Neural progenitor cell (in vitro differentiated cells): ENCODE data around the gene ATP8A1. TPM values are rescaled to one million over a fixed set of nuclear protein-coding genes. Genes with fewer than 3 reads are reported as not detected.

Source experiments
- DNase-seq: peaks from one replicate; pipeline ENCODE4 v3.0.0-alpha.2; 2016; ENCODE audit warnings: low spot score
- H2AFZ ChIP-seq: fragments of 200-600 bp; sonication (generic); replicated peaks from 2 replicates; pipeline ENCODE4 v1.6.1; 2016; ENCODE audit warnings: antibody characterized with exemption
- H3F3A ChIP-seq: fragments of 200-600 bp; sonication (generic); 2 replicates; pipeline ENCODE4 v1.6.1; 2016; ENCODE audit warnings: antibody characterized with exemption, low read depth
- H3K27ac ChIP-seq: fragments of 200-600 bp; sonication (generic); 2 replicates; pipeline ENCODE4 v1.5.1; 2016; ENCODE audit warnings: mild to moderate bottlenecking
- H3K27me3 ChIP-seq: fragments of 200-600 bp; sonication (generic); 2 replicates; pipeline ENCODE4 v1.6.1; 2016; ENCODE audit warnings: mild to moderate bottlenecking, moderate library complexity
- H3K36me3 ChIP-seq: fragments of 200-600 bp; sonication (generic); 2 replicates; pipeline ENCODE4 v1.5.1; 2016
- H3K4me1 ChIP-seq: fragments of 200-600 bp; sonication (generic); 2 replicates; pipeline ENCODE4 v1.6.1; 2016; ENCODE audit warnings: mixed run types
- H3K4me2 ChIP-seq: fragments of 200-600 bp; sonication (generic); 2 replicates; pipeline ENCODE4 v1.6.1; 2016
- H3K4me3 ChIP-seq: fragments of 200-600 bp; sonication (generic); 2 replicates; pipeline ENCODE4 v1.5.1; 2016
- H3K79me2 ChIP-seq: fragments of 200-600 bp; sonication (generic); 2 replicates; pipeline ENCODE4 v1.6.1; 2016; ENCODE audit warnings: low read depth
- H3K9ac ChIP-seq: fragments of 200-600 bp; sonication (generic); 2 replicates; pipeline ENCODE4 v1.6.1; 2016
- H3K9me3 ChIP-seq: fragments of 200-600 bp; sonication (generic); 2 replicates; pipeline ENCODE4 v1.5.1; 2016; ENCODE audit warnings: low read depth
- H4K20me1 ChIP-seq: fragments of 200-600 bp; sonication (generic); 2 replicates; pipeline ENCODE4 v1.6.1; 2016; ENCODE audit warnings: low read depth
- H3K27ac Mint-ChIP-seq: 3 replicates; pipeline ENCODE4 v1.8.0; 2021; ENCODE audit warnings: mixed read lengths
- H3K27me3 Mint-ChIP-seq: 2 replicates; pipeline ENCODE4 v1.8.0; 2022; ENCODE audit warnings: low read depth, mild to moderate bottlenecking, inconsistent platforms, moderate library complexity, mixed read lengths; ENCODE audit not compliant: insufficient read depth
- H3K36me3 Mint-ChIP-seq: 3 replicates; pipeline ENCODE4 v1.8.0; 2021; ENCODE audit warnings: mixed read lengths
- H3K4me1 Mint-ChIP-seq: 3 replicates; pipeline ENCODE4 v1.8.0; 2021; ENCODE audit warnings: mixed read lengths
- H3K4me3 Mint-ChIP-seq: 3 replicates; pipeline ENCODE4 v1.8.0; 2021; ENCODE audit warnings: mild to moderate bottlenecking, moderate library complexity, mixed read lengths
- H3K9me3 Mint-ChIP-seq: 3 replicates; pipeline ENCODE4 v1.8.0; 2020; ENCODE audit warnings: mixed read lengths
- EZH2 ChIP-seq: fragments of 200-600 bp; sonication (generic); IDR thresholded peaks from 2 replicates; pipeline ENCODE4 v1.6.1; 2017; ENCODE audit warnings: antibody characterized with exemption, mild to moderate bottlenecking, moderate library complexity
- EZH2phosphoT487 ChIP-seq: fragments of 200-600 bp; sonication (generic); IDR thresholded peaks from 2 replicates; pipeline ENCODE4 v1.6.1; 2017; ENCODE audit warnings: antibody characterized with exemption
- total RNA-seq: library from RNA; depleted of rRNA; stranded (reverse); fragments of >200 nt; gene quantifications from 2 replicates; pipeline ENCODE4 v1.2.3, GENCODE V29; 2015; ENCODE audit warnings: low replicate concordance
- TF ChIP-seq, protein P1 (sequence below): fragments of 200-600 bp; sonication (generic); IDR thresholded peaks from 2 replicates; pipeline ENCODE4 v1.5.1; 2017; ENCODE audit warnings: antibody characterized with exemption, mild to moderate bottlenecking

ATP8A1 gene
- total RNA-seq, 1 donor from 2014 or later = 46.1 TPM

DNA sequence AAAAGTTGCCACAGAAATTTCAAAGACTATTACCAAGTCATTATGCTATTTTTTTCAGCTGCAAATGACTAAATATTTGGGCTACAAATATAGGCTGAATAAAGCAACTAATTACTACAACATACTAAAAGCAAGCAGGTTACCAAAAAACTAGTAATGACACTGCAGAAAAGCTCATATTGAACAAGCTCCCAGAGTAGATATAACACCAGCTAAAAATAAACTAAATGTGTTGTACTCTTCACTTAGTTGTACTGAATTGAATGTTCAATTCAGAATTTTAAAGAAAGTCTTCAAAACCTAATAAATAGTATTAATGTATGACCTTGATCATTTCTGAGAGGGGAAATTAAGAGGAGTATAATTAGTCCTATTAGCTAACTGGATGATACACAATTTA is 12.0 kb downstream of the ATP8A1 start:
- no peaks in the 10 kb centered on the region for H3K27me3 Mint-ChIP-seq
- H3K4me1 Mint-ChIP-seq = peaks cover 1% of the 10 kb centered on the region
- H3K9me3 ChIP-seq = no peaks in the 10 kb centered on the region
- H3K9me3 Mint-ChIP-seq = no peaks in the 10 kb centered on the region
- H4K20me1 ChIP-seq = no peaks in the 10 kb centered on the region
- H3K36me3 Mint-ChIP-seq = no peaks in the 10 kb centered on the region
- H3F3A ChIP-seq = no peaks in the 10 kb centered on the region
- H3K4me1 ChIP-seq = peaks cover 24% of the 10 kb centered on the region
- no peak overlapping the region for H3K4me2 ChIP-seq
- DNase-seq = no peak
- H3K36me3 ChIP-seq = no peaks in the 10 kb centered on the region
- H2AFZ ChIP-seq = no peak overlapping the region
- H3K4me3 Mint-ChIP-seq = no peak overlapping the region
- H3K4me3 ChIP-seq = no peak overlapping the region
- H3K9ac ChIP-seq = no peak overlapping the region
- H3K27ac ChIP-seq = no peak overlapping the region
- H3K27me3 ChIP-seq = no peaks in the 10 kb centered on the region
- H3K79me2 ChIP-seq = peaks cover 52% of the 10 kb centered on the region
- TF ChIP-seq, protein P1, sequence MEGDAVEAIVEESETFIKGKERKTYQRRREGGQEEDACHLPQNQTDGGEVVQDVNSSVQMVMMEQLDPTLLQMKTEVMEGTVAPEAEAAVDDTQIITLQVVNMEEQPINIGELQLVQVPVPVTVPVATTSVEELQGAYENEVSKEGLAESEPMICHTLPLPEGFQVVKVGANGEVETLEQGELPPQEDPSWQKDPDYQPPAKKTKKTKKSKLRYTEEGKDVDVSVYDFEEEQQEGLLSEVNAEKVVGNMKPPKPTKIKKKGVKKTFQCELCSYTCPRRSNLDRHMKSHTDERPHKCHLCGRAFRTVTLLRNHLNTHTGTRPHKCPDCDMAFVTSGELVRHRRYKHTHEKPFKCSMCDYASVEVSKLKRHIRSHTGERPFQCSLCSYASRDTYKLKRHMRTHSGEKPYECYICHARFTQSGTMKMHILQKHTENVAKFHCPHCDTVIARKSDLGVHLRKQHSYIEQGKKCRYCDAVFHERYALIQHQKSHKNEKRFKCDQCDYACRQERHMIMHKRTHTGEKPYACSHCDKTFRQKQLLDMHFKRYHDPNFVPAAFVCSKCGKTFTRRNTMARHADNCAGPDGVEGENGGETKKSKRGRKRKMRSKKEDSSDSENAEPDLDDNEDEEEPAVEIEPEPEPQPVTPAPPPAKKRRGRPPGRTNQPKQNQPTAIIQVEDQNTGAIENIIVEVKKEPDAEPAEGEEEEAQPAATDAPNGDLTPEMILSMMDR = no peak
- TF ChIP-seq EZH2 (no peak), EZH2phosphoT487 (no peak)
- no peak overlapping the region for H3K27ac Mint-ChIP-seq

DNA sequence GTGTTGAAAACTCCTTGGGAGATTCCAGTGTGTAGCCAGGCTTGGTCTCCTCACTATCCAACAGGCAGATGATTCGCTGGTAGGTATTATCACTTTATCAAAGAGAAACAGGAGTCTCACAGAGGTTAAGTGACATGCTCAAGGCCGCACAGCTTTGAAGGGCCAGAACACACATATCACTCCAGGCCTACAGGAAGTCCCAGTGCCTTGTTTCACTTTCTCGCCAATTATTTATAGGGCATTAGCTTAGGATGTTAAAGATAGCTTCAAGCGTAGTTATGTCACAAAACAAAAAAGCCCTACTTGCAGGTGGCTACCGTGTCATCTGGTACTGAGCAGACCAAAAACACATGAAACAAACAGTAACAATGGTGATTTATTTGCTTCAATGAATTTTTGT is 13.2 kb downstream of the ATP8A1 start:
- Histone ChIP-seq H3K36me3 (no peaks in the 10 kb centered on the region), H3F3A (no peaks in the 10 kb centered on the region), H3K27ac (no peak overlapping the region), H3K4me3 (no peak overlapping the region), H2AFZ (no peak overlapping the region), H3K9ac (no peak overlapping the region), H3K79me2 (peaks cover 54% of the 10 kb centered on the region), H3K9me3 (no peaks in the 10 kb centered on the region), H3K4me1 (peaks cover 36% of the 10 kb centered on the region), H3K4me2 (no peak overlapping the region), H4K20me1 (no peaks in the 10 kb centered on the region), H3K27me3 (no peaks in the 10 kb centered on the region)
- Mint-ChIP-seq H3K27me3 (no peaks in the 10 kb centered on the region), H3K36me3 (no peaks in the 10 kb centered on the region), H3K4me3 (no peak overlapping the region), H3K27ac (no peak overlapping the region), H3K4me1 (peaks cover 6% of the 10 kb centered on the region), H3K9me3 (no peaks in the 10 kb centered on the region)
- TF ChIP-seq EZH2phosphoT487 = no peak
- TF ChIP-seq, protein P1 = no peak
- TF ChIP-seq EZH2 = no peak
- no peak for DNase-seq

DNA sequence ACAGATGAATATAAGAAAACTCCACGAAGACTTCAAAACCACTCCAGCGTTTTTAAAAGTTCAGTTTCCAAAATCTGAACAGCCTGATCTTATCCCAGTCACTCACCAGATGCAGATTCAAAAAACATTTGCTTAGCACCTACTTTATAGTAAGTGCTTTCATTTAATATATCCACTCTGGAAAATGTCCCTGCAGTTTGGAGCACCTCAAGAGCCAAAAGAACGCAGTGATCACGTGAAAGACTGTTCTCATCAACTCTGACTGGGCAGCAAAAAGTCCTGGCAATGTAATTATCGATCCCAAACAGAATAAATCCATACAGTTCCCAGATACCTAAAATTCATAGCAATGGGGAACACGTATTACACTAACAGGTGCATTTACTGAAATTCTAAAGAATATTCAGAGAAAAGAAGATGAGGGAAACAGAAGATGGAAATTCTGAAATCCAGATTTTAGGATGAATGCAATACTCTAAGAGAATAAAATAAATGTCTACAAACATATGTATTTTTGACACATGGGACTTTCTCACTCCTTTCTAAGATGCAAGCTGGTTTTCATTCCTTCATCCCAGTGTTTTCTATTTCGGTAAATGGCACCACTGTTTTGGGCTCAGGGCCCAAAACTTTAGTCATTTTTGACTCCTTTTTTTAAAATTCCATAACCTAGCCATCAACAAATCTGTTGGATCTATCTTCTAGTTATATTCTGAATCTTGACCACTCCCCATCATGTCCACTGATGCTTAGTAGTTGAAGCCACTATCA is 13.9 kb downstream of the ATP8A1 start:
- Histone ChIP-seq H3K36me3 (no peaks in the 10 kb centered on the region), H3K4me3 (no peak overlapping the region), H3F3A (no peaks in the 10 kb centered on the region), H3K4me1 (peaks cover 42% of the 10 kb centered on the region), H3K4me2 (no peak overlapping the region), H3K9ac (no peak overlapping the region), H4K20me1 (no peaks in the 10 kb centered on the region), H3K27me3 (no peaks in the 10 kb centered on the region), H2AFZ (no peak overlapping the region), H3K27ac (no peak overlapping the region), H3K79me2 (peaks cover 49% of the 10 kb centered on the region), H3K9me3 (no peaks in the 10 kb centered on the region)
- Mint-ChIP-seq H3K36me3 (no peaks in the 10 kb centered on the region), H3K4me3 (no peak overlapping the region), H3K9me3 (no peaks in the 10 kb centered on the region), H3K27me3 (no peaks in the 10 kb centered on the region), H3K4me1 (peaks cover 10% of the 10 kb centered on the region), H3K27ac (no peak overlapping the region)
- TF ChIP-seq EZH2 (no peak), EZH2phosphoT487 (no peak)
- TF ChIP-seq, protein P1 = no peak
- DNase-seq = no peak
